ENCODE measurements around the gene RNF145.

- TF ChIP-seq TCF12 (IDR thresholded peaks at IDR 0.05; ENCODE audit: low read depth) = no peak
- no peak for TF ChIP-seq CEBPB (IDR thresholded peaks at IDR 0.05)
- no peak for TF ChIP-seq NFIC (IDR thresholded peaks at IDR 0.05)
- TF ChIP-seq TAF1 (IDR thresholded peaks at IDR 0.05; ENCODE audit: low read depth) = no peak
- no peak for TF ChIP-seq FOXM1 (IDR thresholded peaks at IDR 0.05; ENCODE audit: borderline replicate concordance, low read depth)
- TF ChIP-seq REST (IDR thresholded peaks at IDR 0.05; ENCODE audit: low read depth) = no peak
- no peak for TF ChIP-seq RAD21 (IDR thresholded peaks at IDR 0.05; ENCODE audit: low read depth)
- TF ChIP-seq ZBTB7A (IDR thresholded peaks at IDR 0.05; ENCODE audit: low read depth) = no peak
Observed at GRCh38 chr5:159202151-159202550, 7.2 kb downstream of the RNF145 start.

Measured in Ishikawa (cell line).